Stimulated activated CD8-positive, alpha-beta memory T cell treated with anti-CD3 and anti-CD28 coated beads, Interleukin-7, amount 100 ng/mL, for 4 hours (primary cell): ENCODE measurements around the gene FGD6.
"Not testable (repeated sequence)": the region's sequence is repeated elsewhere in the genome, so short reads cannot be mapped to it uniquely, and the experiment has no call there.

ENCODE experiments used
- DNase-seq, 2 donors: peaks; one replicate each; pipeline ENCODE4 v3.0.0-alpha.2; 2020; ENCODE audit warnings: low read depth in 2 of 2

FGD6 gene

DNA sequence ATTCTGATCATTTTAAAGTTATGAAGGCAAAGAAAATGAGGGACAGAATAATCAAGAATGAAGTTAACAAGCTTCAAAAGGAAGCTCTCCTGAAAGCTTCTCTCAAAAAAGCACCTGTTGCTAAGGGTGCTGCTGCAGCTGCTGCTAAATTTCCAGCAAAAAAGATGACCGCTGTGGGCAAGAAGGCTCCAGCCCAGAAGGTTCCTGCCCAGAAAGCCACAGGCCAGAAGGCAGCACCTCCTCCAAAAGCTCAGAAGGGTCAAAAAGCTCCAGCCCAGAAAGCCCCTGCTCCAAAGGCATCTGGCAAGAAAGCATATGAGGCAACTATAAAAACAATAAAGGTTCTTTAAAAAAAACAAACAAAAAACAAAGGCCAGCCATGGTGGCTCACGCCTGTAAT is 91.2 kb downstream of the FGD6 start:
- DNase-seq, result no peak

DNA sequence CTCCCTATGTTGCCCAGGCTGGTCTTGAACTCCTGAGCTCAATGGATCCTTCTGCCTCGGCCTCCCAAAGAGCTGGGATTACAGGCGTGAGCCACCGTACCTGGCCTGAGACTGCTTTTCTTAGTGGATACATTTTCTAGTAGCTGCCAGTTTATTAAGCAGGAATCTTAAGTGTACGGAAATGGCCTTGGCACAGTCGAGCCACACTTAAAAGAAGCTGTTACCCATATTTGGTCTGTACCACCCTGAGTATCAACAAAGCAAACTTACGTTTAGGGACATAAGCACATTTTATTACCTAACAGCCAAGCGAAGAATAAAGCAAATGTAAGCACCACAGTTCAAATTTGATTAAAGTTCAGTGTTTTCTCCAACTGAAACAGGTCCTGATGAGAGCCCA is 93.2 kb downstream of the FGD6 start:
- no peak for DNase-seq

DNA sequence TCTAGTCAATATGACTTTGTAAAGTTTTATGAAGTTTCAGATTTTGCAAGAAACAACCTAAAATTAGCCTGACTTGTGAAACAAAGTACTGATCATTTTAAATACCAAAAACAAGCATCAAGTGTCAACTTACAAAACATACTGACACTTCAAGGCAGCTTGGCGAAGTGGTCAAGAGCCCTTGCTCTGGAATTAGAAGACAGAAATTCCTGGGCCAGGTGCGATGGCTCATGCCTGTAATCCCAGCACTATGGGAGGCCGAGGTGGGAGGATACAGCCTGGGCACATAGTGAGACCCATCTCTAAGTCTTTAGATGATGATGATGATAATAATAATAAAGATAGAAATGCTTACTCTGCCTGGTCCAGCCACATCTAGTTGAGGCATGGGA is 98.5 kb downstream of the FGD6 start:
- no peak for DNase-seq

DNA sequence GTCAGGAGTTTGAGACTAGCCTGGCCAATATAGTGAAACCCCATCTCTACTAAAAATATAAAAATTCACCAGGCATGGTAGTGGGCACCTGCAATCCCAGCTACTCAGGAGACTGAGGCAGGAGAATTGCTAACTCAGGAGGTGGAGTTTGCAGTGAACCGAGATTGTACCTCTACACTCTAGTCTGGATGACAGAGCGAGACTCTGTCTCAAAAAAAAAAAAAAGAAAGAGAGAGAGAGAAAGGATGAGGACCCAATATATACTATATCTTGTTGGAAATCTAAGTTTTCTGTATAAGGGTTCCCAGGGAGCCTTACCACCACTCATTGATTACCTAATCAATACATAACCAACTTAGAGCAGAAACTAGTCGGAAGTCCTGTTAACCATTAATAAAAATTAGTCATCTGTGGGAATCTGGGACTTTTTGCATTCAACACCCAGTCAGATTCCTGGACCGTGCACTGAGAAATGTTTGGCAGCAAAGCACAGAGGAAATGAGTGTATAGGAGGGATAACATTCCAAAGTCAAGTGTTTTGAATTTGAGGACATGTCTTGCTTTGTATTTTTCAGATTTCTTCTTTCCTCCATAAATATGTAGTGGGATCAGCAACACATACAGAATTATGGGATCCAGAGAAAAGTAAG is 99.0 kb downstream of the FGD6 start:
- DNase-seq, result no peak

DNA sequence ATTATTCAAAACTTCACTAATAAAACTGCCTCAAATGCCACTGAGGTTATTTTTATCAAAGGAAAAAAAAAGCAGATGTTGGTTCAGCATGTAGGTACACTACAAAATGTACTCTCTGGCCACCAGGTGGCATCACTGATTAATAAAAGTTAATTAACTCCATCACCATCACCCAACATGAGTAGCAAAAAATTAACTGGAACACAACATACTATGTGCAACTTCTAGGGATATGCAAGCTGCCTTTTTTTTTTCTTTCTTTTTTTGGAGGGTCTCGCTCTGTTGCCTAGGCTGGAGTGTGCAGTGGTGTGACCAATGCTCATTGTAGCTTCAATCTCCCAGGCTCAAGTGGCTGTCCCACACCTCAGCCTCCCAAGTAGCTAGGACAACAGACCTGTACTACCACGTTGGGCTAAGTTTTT is 100.1 kb downstream of the FGD6 start:
- DNase-seq, result peak; percentile 17 to 40

- no peak for DNase-seq
Observed at GRCh38 chr12:95116773-95117172, 100.5 kb downstream of the FGD6 start.

- DNase-seq, result no peak
Observed at GRCh38 chr12:95116341-95116740, 100.9 kb downstream of the FGD6 start.

- DNase-seq, result no peak
Observed at GRCh38 chr12:95115641-95116040, 101.6 kb downstream of the FGD6 start.

DNA sequence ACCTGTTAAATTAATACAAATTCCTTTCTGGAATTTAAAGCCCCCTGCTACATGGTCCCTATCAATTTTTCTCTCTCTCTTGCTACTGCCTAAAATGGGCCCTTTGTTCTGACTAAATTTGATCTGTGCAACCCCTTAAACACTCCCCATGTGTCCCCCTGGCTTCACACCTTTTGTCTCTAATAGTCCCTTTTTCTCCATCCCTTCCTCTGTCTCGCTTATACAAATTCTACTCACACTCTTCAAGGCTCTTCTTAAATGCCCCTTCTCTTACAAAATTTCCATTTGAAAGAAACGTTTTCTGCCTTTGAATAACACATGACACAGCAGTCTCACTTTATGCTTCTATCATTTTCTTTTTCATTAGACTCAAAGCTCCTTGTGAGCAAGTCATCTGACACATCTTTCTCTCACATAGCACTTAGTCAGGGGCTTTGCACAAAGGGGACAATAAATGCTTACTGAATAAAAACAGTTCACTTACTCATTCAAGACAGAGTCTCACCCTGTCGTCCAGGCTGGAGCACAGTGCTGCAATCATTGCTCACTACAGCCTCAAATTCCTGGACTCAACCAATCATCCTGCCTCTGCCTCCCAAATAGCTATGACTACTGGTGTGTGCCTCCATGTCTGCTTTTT is 102.4 kb downstream of the FGD6 start:
- no peak for DNase-seq

- DNase-seq, result no peak
Observed at GRCh38 chr12:95107362-95107761, 109.9 kb downstream of the FGD6 start.

- no peak for DNase-seq
Observed at GRCh38 chr12:95105540-95105939, 111.7 kb downstream of the FGD6 start.

GRCh38 chr12:95104919-95105452 is 112.3 kb downstream of the FGD6 start:
- no peak for DNase-seq

GRCh38 chr12:95102916-95103671 is 114.2 kb downstream of the FGD6 start:
- DNase-seq, result peak in 1 of 2 donors; percentile 8

GRCh38 chr12:95101957-95102356 is 115.3 kb downstream of the FGD6 start:
- DNase-seq, result not testable (repeated sequence)

- DNase-seq, result no peak
Observed at GRCh38 chr12:95100264-95101190, 116.7 kb downstream of the FGD6 start.

DNA sequence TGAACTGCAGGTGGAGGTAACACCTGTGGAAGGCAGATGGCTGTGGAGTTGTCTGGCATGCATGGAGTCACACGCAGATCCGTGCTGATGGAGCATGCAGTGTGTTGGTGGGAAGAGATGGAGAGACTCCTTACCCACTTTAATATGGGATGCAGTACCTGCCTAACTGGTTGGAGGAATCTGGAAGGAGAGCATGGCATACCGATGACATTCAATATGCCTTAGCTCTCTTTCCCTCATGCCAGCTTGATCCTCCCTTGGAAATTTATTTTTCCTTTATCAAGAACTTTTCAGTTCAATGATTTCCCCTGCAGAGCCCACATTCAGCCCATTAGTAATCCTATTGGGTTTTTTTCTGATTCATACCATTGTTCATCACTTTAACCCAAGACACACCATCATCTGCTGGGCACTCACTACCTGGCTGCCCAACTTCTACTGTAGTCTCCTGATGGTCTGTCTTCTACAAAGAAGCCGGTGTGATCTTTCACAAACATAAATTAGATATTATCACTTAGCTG is 117.9 kb downstream of the FGD6 start:
- no peak for DNase-seq

GRCh38 chr12:95096852-95097251 is 120.4 kb downstream of the FGD6 start:
- no peak for DNase-seq

DNA sequence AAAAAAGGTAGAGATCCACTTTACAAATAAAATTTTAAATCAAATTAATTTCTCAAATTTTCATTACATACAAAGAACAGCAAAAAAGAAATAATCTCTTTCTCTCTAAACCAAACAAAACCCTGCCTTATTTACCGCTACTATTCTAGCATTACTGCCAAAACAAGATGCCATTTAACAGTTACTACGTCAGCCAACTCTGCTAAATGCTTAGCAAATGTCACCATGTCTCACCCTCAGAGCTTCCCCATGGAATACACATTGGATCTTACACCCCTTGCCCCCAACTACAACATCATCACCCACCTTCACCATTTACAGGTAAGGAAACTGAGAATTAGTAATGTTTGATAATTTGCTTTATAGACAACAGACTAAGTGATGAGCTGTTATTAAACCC is 120.9 kb downstream of the FGD6 start:
- DNase-seq, result no peak

DNA sequence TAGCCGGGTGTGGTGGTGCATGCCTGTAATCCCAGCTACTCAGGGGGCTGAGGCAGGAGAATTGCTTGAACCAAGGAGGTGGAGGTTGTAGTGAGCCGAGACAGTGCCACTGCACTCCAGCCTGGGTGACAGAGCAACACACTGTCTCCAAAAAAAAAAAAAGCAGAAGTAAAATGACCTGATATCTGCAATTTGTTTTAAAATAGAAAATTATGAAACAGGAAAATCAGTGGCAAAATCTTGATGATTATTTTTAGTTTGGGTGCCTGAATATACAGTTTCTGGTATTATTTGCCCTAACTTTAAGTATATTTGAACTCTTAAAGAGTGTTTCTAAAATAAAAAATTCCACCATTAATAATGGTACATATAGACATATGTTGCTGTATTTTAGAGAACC is 121.4 kb downstream of the FGD6 start:
- DNase-seq, result not testable (repeated sequence)

- no peak for DNase-seq
Observed at GRCh38 chr12:95089462-95089861, 127.8 kb downstream of the FGD6 start.

- no peak for DNase-seq
Observed at GRCh38 chr12:95088379-95088778, 128.9 kb downstream of the FGD6 start.
